Neural cell (in vitro differentiated cells): ENCODE measurements around the gene PLEKHF1.

ENCODE experiments used
- POLR2AphosphoS5 ChIP-seq: IDR thresholded peaks from 2 replicates; pipeline ENCODE4 v1.6.1; 2012
- RAD21 ChIP-seq: fragments of 450-650 bp; conservative IDR thresholded peaks from 2 replicates; pipeline ENCODE4 v1.6.1; 2014; ENCODE audit warnings: antibody characterized with exemption, mild to moderate bottlenecking, moderate library complexity
- TF ChIP-seq, protein P1 (sequence below): fragments of 450-650 bp; IDR thresholded peaks from 2 replicates; pipeline ENCODE4 v1.5.1; 2014; ENCODE audit warnings: antibody characterized with exemption, mild to moderate bottlenecking, moderate library complexity; ENCODE audit not compliant: poor library complexity, severe bottlenecking

GRCh38 chr19:29675650-29676186, 10.5 kb downstream of the PLEKHF1 start:
- TF ChIP-seq RAD21, result no peak
- TF ChIP-seq POLR2AphosphoS5, result no peak
- TF ChIP-seq, protein P1, sequence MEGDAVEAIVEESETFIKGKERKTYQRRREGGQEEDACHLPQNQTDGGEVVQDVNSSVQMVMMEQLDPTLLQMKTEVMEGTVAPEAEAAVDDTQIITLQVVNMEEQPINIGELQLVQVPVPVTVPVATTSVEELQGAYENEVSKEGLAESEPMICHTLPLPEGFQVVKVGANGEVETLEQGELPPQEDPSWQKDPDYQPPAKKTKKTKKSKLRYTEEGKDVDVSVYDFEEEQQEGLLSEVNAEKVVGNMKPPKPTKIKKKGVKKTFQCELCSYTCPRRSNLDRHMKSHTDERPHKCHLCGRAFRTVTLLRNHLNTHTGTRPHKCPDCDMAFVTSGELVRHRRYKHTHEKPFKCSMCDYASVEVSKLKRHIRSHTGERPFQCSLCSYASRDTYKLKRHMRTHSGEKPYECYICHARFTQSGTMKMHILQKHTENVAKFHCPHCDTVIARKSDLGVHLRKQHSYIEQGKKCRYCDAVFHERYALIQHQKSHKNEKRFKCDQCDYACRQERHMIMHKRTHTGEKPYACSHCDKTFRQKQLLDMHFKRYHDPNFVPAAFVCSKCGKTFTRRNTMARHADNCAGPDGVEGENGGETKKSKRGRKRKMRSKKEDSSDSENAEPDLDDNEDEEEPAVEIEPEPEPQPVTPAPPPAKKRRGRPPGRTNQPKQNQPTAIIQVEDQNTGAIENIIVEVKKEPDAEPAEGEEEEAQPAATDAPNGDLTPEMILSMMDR, result no peak
